Activated naive CD4-positive, alpha-beta T cell treated with anti-CD3 and anti-CD28 coated beads, Interleukin-2, amount 50 U/mL, for 16 hours (primary cell): Measurements from ENCODE around the gene UGT2A1.

Experiments used
- DNase-seq: peaks from one replicate; pipeline ENCODE4 v3.0.0-alpha.2; 2020

UGT2A1 gene

DNA sequence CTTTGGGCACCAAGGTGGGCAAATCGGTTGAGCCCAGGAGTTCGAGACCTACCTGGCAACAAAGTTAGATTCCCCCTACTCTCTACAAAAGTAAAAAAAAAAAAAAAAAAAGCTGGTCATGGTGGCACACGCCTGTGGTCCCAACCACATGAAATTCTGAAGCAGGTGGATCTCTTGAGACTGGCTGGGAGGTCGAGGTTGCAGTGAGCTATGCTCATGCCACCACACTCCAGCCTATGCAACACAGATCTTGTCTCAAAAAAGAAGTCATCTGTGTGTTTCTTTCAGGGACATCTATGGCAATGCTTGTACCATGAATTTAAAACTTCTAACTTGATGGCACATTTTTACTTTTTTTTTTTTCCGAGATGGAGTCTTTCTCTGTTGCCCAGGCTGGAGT lies 68.9 kb downstream of the UGT2A1 start:
- DNase-seq: no peak

- no peak for DNase-seq
These were observed 69.5 kb downstream of the UGT2A1 start for GRCh38 chr4:69583543-69583942.

GRCh38 chr4:69577245-69577644 lies 75.8 kb downstream of the UGT2A1 start:
- no peak for DNase-seq

GRCh38 chr4:69576251-69576877 lies 76.7 kb downstream of the UGT2A1 start:
- DNase-seq: no peak

DNA sequence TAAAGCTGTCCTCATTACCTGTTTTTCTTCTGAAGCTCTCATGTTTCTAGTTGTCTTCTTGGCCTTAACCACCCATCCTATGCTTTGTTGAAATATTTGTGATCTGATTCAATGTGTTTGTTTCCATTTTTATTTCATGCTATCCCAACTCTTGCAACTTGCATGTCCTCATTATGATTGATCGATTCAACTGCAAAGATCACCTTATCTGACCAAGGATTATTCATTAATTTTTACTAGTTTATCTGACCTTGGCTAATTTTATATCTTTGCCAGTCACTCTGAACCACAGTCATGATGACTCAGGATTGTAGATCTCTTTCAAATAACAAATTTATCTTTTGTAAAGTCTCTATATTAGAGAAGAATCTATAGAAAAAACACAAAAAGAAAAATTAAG lies 84.3 kb downstream of the UGT2A1 start:
- no peak for DNase-seq

DNA sequence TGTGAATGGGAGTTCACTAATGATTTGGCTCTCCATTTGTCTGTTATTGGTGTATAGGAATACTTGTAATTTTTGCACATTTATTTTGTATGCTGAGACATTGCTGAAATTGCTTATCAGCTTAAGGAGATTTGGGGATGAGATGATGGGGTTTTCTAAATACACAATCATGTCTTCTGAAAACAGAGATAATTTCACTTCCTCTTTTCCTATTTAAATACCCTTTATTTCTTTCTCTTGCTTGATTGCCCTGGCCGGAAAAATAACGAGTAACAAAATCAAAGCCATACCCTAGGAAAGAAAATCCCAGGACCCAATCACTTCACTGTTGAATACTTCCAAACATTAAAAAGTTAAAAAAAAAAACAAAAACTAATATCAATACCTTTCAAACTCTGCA lies 89.6 kb downstream of the UGT2A1 start:
- no peak for DNase-seq

- DNase-seq: no peak
These were observed 103.4 kb downstream of the UGT2A1 start for GRCh38 chr4:69549651-69550050.

DNA sequence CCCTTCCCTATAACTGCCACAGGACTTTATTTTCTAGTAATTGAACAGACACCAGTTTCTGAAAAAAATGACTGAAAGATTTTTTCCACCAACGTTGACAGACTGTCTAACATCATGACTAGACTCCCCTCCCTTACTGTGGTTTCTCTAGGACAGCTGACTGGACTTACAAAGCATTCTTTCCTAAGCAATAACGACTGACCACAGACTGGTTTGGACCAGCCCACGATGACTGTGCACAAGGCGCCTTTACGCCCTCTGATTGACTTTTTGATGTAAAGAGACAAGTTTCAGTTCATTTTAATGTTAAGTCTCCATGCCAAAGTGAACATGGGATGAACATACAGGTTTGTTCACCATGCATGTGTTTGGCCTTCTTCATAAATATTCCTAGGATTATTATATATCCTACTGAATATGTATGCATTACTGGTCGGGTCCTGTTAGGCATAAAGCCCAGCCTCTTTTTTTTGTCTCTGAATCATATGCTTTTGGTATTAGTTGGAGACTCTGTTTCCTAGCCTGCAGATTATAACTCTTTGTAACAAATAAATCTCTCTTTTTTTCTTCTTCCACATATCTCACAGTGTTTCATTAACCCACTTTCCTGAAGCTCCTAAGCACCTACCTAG lies 106.8 kb downstream of the UGT2A1 start:
- DNase-seq: no peak
